ENCODE results near the gene CXCL6.

The CXCL6 gene

DNA sequence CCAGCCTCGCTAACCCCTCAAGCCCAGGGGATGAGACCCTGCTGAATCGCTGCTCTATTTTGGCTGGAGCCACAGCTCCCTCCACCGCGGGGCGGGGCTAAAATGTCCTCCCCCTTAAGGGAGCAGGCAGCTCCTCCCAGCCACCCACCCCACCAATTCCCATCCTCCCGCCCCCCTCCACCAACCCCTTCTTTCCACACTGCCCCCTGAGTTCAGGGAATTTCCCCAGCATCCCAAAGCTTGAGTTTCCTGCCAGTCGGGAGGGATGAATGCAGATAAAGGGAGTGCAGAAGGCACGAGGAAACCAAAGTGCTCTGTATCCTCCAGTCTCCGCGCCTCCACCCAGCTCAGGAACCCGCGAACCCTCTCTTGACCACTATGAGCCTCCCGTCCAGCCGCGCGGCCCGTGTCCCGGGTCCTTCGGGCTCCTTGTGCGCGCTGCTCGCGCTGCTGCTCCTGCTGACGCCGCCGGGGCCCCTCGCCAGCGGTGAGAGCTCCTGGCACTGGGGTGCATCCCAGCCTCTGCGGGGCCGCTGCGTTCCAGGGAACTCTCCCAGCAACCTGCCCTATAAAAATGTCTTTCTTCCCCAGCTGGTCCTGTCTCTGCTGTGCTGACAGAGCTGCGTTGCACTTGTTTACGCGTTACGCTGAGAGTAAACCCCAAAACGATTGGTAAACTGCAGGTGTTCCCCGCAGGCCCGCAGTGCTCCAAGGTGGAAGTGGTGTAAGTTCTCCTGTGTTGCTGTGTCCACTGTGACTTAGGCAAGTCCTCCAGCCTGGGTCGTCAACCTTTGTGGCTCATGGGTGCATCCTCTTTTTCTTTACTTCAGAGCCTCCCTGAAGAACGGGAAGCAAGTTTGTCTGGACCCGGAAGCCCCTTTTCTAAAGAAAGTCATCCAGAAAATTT is at the start of gene CXCL6:
TSS of gene CXCL6 (plus strand) at position 306 of the 907 bp plus-strand sequence. CDS start at position 379, 73 bp downstream.
- H3K4me3 ChIP-seq (replicated peaks; ENCODE audit: low read depth, low read length): peak within 1 kb of the TSS; percentile 67
- TF ChIP-seq, protein P1, sequence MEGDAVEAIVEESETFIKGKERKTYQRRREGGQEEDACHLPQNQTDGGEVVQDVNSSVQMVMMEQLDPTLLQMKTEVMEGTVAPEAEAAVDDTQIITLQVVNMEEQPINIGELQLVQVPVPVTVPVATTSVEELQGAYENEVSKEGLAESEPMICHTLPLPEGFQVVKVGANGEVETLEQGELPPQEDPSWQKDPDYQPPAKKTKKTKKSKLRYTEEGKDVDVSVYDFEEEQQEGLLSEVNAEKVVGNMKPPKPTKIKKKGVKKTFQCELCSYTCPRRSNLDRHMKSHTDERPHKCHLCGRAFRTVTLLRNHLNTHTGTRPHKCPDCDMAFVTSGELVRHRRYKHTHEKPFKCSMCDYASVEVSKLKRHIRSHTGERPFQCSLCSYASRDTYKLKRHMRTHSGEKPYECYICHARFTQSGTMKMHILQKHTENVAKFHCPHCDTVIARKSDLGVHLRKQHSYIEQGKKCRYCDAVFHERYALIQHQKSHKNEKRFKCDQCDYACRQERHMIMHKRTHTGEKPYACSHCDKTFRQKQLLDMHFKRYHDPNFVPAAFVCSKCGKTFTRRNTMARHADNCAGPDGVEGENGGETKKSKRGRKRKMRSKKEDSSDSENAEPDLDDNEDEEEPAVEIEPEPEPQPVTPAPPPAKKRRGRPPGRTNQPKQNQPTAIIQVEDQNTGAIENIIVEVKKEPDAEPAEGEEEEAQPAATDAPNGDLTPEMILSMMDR (IDR thresholded peaks at IDR 0.05; ENCODE audit: low read length, missing control alignments): no peak
- DNase-seq (ENCODE audit: low read depth): peak; percentile 70

DNA sequence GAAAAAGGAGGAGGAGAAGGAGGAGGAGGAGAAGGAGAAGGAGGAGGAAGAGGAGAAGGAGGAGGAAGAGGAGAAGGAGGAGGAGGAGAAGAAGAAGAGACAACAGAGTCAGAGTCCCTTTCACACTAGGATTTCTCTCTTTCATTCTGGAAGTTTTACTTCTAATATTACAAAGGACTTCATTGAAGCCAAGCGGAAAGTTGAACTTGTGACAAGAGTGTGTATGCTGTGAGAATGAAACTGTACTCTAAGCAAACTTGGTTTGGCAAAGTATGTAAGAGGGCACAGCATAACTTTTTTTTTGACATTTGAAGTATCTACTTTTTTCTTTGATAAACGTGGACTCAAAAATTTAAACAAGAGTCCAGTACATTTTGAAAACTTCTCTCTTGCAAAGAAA is 48.1 kb upstream of the CXCL6 start:
- no peak for DNase-seq (ENCODE audit: low read depth)
- TF ChIP-seq, protein P1 (IDR thresholded peaks at IDR 0.05; ENCODE audit: low read length, missing control alignments): no peak
- no peak overlapping the region for H3K4me3 ChIP-seq (replicated peaks; ENCODE audit: low read depth, low read length)

DNA sequence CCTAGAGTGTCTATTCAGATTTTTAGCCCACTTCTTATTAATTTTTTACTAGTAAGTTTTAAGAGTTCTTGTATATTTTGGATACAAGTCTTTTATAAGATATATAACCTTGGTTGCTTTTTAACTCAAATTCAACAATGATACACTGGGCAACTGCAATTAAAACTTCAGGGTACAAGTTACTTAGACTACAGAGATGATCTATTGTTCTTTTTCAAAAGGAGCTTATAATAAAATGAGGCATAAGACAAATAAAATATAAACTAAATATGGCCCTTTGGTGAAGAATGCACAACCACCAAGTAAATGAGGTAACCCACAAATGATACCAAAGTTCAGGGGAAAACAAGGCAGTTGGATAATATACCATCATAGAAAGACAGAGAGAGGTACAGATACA is 37.6 kb upstream of the CXCL6 start:
- H3K4me3 ChIP-seq (replicated peaks; ENCODE audit: low read depth, low read length): no peak overlapping the region
- DNase-seq (ENCODE audit: low read depth): no peak
- TF ChIP-seq, protein P1 (IDR thresholded peaks at IDR 0.05; ENCODE audit: low read length, missing control alignments): no peak

DNA sequence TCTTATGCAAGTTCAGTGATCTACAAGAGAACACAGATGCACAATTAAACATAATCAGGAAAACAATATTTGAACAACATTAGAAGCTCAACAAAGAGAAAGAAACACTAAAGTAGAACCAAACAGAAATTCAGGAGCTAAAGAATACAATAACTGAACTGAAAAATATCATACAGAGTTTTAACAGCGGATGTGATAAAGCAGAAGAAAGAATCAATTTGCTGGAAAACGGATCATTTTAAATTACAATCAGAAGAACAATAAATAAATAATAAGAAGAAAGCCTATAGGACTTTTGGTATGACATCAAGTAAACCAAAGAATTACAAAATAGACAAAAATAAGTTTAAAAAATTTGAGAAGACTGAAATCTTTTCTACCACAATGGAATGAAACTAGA is 36.3 kb upstream of the CXCL6 start:
- no peak for DNase-seq (ENCODE audit: low read depth)
- H3K4me3 ChIP-seq (replicated peaks; ENCODE audit: low read depth, low read length): no peak overlapping the region
- TF ChIP-seq, protein P1 (IDR thresholded peaks at IDR 0.05; ENCODE audit: low read length, missing control alignments): no peak

DNA sequence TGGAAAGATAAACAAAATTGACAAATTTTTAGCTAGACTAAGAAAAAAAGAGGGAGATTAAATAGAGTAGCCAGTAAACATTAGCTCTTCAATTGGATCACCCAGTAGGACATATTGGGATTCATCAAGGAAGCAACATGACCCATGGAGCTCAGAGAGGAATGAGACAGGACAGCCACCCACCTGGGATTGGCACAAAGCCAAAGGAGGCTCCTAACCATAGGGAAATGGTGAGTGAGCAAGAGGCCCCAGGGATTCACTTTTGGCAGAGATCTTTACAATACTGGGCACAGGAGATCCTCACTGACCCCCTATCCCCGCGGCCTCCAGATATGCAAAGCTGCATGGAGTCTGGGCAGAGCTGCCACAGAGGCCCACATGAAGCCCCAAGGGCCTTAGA is 34.8 kb upstream of the CXCL6 start:
- no peak overlapping the region for H3K4me3 ChIP-seq (replicated peaks; ENCODE audit: low read depth, low read length)
- DNase-seq (ENCODE audit: low read depth): no peak
- TF ChIP-seq, protein P1 (IDR thresholded peaks at IDR 0.05; ENCODE audit: low read length, missing control alignments): no peak

DNA sequence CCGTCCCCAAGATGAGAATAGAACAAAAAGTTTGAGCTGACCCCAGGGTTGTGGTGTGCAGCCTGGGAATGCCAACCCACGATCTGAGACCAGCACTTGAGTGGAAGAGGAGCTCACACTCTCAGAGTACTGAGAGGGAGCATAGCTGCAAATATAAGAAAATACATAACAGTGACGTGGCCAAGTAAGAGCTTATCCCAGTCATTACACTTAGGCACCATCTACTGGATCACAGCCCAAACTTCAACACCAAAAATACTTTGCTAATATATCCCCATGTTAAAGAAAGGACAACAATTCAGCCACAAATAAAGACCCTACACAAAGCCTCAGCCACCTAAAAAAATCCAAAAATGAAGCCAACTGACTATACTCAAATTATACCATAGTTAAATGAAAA is 33.3 kb upstream of the CXCL6 start:
- no peak overlapping the region for H3K4me3 ChIP-seq (replicated peaks; ENCODE audit: low read depth, low read length)
- TF ChIP-seq, protein P1 (IDR thresholded peaks at IDR 0.05; ENCODE audit: low read length, missing control alignments): no peak
- no peak for DNase-seq (ENCODE audit: low read depth)

DNA sequence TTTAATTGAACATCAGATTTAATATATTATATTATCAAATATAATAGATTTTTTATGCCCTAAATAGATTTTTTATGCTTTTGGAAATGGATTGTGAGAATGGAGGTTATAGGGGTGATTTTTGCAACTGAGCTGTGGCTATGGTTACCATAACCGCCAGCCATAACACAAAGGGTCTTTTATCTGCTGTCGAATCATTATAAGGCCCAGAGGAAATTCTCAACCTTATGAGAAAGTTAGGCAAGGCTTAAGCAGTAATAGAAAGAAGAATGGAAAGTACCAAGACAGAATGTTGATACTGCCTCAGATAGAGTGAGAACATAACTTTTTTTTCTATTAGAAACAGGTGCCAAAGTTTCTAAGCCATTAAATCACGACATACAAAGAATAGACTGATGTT is 26.3 kb upstream of the CXCL6 start:
- H3K4me3 ChIP-seq (replicated peaks; ENCODE audit: low read depth, low read length): no peak overlapping the region
- TF ChIP-seq, protein P1 (IDR thresholded peaks at IDR 0.05; ENCODE audit: low read length, missing control alignments): no peak
- no peak for DNase-seq (ENCODE audit: low read depth)

Data from fibroblast of pulmonary artery (primary cell).